Uterus (tissue), 2 donors: ENCODE data around the gene TMEM204.

Source experiments
- POLR2A ChIP-seq, 2 donors: fragments of 450-650 bp; IDR thresholded peaks; one replicate each; pipeline ENCODE4 v1.6.1; 2016; ENCODE audit warnings: antibody characterized with exemption in 2 of 2, mild to moderate bottlenecking in 1 of 2, moderate library complexity in 1 of 2
- TF ChIP-seq, protein P1 (sequence below), 4 experiments: fragments of 200-600 bp in 2 of 4; fragments of 450-650 bp in 2 of 4; sonication (generic) in 2 of 4; IDR thresholded peaks; one replicate each; pipeline ENCODE4 v1.5.1; 2016 to 2019; ENCODE audit warnings: antibody characterized with exemption in 4 of 4, mild to moderate bottlenecking in 2 of 4, moderate library complexity in 1 of 4

- TF ChIP-seq, protein P1, sequence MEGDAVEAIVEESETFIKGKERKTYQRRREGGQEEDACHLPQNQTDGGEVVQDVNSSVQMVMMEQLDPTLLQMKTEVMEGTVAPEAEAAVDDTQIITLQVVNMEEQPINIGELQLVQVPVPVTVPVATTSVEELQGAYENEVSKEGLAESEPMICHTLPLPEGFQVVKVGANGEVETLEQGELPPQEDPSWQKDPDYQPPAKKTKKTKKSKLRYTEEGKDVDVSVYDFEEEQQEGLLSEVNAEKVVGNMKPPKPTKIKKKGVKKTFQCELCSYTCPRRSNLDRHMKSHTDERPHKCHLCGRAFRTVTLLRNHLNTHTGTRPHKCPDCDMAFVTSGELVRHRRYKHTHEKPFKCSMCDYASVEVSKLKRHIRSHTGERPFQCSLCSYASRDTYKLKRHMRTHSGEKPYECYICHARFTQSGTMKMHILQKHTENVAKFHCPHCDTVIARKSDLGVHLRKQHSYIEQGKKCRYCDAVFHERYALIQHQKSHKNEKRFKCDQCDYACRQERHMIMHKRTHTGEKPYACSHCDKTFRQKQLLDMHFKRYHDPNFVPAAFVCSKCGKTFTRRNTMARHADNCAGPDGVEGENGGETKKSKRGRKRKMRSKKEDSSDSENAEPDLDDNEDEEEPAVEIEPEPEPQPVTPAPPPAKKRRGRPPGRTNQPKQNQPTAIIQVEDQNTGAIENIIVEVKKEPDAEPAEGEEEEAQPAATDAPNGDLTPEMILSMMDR (IDR thresholded peaks at IDR 0.05), result no peak
- TF ChIP-seq POLR2A (IDR thresholded peaks at IDR 0.05), result no peak
Observed at GRCh38 chr16:1491327-1491726, 42.1 kb upstream of the TMEM204 start.
